Fibroblast of skin of scalp (primary cell): ENCODE data around the gene ZFP42.
A peak's percentile ranks its signal among the peaks of the same experiment; 100 is the strongest.
"Not testable (repeated sequence)": the region's sequence is repeated elsewhere in the genome, so short reads cannot be mapped to it uniquely, and the experiment has no call there.

Source experiments
- DNase-seq: peaks from one replicate; pipeline ENCODE4 v3.0.0-alpha.2; 2013

ZFP42 gene

DNA sequence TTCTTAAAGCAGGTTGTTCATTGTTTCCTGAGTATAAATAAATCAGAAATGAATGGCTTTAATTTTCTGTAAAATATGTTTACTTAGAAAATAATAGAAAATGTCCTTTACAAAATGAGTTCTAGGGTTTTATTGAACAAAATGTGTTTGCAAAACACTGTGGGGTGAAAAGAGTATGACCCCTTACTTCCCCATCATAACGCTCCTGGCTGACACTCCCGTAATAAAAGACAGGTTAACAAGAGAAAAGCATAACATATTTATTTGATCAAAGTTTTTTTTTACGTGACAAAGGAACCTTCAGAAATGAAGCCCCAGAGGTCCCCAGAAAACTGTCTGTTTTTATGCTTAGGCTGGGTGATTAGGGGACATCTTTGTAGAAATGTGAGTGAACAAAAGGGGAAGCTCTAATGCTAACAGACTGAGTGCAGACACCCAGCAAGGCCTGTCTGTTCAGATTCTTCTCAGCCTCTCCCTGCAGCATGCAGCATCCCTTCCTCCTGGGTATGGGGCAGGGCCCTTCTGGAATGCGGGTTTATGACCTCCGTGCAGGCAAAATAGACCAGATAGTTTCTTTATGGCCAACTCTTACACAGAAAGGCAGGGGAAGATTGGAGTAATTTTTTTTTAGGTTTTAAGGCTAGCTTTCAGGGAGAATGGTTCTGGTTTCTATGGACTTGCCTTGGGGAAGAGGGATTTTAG lies 26.1 kb downstream of the ZFP42 start:
- DNase-seq = no peak

DNA sequence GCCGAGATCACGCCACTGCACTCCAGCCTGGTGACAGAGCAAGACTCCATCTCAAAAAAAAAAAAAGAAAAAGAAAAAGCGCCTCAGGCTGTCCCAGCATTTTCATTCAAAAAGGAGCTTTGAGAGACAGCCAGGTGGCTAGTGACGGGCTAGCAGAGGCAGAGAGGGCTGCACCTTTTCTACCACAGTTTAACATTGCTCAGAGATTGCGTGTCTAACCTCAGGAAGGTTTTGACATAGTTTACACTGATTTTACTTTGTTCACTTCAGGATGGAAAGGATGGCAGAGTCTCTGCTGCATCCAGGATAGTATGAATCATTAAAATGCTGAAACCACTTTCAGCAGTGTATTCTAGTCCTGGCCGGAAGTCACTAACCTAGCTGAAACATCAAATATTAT lies 28.1 kb downstream of the ZFP42 start:
- DNase-seq = no peak

DNA sequence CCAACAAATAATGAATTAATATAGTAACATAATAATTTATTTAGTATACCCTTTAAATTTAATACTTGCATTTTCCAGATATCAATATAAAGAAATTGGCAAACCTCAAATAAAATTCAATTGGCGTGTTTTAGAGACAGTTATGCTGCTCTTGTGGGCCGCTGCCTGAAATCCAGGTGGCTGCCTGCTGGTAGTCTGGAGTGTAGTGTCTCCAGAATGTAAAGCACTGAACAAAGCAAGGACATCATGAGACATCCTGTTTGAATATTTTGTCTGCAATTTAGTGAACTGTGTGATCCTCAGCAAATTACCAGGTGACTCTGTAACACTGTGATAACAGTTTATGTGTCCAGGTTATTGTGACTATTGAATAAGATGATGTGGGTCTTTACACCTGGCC lies 29.9 kb downstream of the ZFP42 start:
- DNase-seq = no peak

DNA sequence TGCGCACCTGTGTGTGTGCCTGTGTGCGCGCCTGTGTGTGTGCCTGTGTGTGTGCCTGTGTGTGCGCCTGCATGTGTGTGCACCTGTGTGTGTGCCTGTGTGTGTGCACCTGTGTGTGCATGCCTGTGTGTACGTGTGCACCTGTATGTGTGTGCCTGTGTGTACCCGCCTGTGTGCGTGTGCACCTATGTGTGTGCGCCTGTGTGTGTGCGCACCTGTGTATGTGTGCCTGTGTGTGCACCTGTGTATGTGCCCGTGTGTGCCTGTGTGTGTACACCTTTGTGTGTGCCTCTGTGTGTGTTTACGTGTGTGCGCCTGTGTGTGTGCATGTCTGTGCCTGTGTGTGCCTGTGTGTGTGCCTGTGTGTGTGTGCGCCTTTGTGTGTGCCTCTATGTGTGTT lies 33.5 kb downstream of the ZFP42 start:
- DNase-seq = no peak

DNA sequence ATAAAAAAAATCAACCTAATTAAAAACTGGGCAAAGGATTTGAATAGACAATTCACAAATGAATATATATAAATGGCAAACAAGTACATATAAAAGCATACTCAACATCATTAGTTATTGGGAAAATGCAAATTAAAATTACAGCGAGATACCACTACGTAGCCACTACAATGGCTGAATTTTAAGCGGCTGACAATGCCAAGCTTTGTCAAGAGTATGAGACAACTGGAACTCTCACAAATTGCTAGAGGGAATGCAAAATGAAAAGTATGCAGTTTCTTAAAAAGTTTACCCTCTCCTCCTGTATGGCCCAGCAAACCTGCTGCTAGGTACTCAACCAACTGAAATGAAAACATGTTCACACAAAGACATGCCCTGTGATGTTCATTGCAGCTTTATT lies 34.8 kb downstream of the ZFP42 start:
- DNase-seq = no peak

DNA sequence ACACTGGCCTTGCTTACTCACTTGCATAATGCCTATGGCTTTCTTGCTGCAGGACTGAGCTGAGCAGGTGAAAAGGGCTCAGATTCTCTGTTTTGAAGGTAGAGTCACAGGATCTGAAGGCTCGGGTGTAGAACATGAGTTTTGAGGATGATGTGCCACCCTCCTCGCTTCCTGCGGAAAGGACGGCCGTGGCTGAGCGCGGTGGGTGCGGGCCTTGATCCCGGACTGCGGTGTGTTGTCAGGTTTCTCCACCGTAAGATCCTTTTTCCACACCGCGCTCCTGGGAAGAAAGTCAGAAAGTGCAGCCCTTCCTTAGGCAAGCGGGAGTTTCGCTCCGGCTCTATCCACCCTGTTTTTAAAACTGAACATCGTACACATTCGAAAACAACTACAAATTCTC lies 36.2 kb downstream of the ZFP42 start:
- no peak for DNase-seq

DNA sequence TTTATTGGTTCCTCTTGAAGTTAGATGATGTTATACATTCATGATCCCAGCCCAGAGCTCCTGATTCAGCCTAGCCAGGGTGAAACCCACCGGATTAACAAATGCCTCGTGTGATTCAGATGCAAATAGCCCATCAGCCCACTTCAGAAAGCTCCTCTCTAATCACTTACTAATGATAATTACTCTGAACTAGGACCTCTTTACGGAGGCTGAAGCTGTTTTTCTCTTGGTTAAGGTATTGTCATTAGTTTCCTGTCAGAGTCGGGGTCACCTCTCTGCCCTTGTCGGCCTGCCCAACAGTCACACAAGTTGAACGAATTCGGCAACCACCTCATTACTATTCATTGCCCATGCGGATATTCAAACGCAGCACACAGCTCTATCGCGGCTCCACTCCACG lies 36.6 kb downstream of the ZFP42 start:
- DNase-seq = no peak

DNA sequence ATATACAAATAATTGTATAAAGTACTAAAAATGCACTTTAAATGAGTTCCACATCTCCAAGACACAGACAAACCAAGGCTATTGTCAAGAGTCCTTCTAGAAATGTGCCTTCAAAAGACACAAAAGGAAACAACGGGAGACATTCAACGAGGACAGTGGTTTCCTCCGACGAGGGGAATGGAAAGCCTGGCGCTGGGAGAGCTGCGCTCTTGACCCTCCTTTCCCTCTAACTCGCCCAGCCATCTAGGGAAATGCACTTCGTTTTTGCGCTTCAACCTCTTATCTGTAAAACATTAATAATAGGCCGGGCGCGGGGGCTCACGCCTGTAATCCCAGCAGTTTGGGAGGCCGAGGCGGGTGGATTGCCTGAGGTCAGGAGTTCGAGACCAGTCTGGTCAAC lies 37.0 kb downstream of the ZFP42 start:
- DNase-seq = no peak

DNA sequence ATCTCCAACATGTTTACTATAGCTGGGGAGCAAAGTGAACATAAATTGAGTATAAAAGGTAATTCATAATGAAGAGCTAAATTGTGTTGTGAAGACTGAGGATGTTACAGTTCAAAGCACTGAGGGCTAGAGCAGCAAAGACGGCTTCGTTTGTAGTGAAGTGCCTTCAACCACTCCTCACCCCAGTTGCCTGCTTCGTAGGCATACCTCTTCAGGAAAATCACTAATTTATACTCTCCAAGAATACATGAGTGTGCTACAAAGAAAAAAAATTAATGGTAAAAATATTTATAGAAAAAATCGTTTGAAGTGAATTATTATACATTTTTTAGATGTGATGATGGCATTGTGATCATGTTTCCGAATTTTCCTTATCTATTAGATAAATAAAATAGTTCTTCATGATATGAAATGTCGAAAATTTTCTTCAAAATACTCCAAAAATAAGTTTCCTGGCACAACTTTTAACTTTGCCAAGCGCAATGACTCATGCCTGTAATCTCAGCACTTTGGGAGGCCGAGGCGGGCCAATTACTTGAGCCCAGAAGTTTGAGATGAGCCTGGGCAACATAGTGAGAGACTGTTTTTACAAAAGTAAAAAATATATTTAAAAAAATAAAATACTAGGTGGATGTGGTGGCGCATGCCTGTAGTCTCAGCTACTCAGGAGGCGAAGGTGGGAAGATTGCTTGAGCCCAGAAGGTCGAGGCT lies 41.6 kb downstream of the ZFP42 start:
- peak; percentile 31 for DNase-seq

DNA sequence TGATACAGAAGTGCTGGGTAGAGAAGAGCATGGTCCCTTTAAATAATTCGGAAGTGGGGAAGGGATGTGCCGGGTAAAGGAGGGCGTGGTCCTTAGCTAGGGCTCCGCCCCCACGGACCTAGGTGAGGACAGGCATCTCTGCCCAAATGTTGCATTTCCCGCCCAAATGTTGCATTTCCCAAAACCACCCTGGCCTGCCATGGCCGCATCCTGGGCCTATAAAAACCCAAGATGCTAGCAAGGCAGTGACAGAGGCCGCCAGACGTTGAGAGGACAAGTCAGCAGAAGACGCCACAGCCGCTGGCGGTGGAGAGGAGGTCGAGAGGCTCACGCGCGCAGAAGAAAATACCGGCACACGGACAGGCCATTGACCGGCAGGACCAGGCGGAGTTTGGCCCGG lies 46.1 kb downstream of the ZFP42 start:
- no peak for DNase-seq

DNA sequence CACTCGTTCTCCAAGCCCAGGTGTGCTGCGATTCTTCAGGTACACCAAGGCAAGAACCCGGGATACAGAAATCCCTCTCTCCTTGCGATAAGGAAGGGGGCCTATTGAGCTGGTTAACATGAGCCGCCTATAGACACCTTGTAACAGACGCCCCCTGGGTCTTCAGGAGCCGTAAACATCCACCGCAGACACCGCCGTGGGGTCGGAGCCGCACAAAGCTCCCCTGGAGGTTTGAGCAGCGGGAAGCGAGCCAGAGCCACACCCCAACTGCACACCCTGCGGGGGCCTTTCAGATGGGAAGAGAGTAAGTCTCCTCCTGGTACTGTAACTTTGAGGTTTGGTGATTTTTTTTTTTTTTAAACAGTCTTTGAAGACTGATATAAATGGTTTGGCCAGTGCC lies 46.6 kb downstream of the ZFP42 start:
- no peak for DNase-seq

DNA sequence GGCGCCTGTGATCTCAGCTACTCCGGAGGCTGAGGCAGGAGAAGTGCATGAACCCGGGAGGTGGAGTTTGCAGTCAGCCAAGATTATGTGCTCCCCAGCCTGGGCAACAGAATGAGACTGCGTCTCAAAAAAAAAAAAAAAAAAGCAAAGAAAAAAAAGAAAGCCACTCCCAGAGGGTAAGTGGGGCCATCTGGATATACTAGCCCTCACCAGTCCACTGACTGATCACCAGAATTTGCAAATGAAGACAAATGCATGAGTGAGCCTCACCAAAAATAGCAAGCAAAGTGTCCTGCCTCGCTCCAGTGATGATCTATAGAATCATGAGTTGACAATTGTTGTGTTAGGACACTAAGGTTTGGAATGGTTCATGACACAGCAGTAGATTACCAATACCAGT lies 47.6 kb downstream of the ZFP42 start:
- no peak for DNase-seq

DNA sequence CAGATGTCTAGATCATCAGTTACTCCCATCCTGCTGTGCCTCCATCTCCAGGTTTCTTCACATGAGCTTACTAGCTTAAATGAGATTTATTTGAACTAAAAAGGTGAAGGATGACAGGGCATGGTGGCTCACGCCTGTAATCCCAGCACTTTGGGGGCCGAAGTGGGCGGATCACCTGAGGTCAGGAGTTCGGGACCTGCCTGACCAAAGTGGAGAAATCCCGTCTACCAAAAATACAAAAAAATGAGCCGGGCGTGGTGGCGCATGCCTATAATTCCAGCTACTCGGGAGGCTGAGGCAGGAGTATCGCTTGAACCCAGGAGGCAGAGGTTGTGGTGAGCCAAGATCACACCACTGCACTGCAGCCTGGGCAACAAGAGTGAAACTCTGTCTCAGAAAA lies 49.9 kb downstream of the ZFP42 start:
- DNase-seq = not testable (repeated sequence)

DNA sequence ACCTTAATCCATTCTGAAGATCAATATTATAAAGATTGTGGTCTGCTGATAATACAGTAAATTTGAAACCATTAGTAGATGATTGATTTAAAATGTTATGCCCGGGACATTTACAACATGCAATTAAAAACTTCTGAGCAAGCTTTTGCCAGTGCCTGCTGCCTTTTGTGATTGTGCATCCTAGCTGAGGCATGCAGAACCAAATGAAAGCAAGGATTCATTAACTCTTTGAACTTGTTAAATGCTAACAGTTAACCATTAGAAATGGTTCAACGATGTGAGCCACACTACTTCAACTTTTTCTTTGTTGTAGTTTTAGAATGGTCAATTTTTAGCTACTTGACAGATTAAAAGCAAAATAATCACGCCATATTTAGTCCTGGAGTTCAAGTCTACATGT lies 51.1 kb downstream of the ZFP42 start:
- DNase-seq = no peak

DNA sequence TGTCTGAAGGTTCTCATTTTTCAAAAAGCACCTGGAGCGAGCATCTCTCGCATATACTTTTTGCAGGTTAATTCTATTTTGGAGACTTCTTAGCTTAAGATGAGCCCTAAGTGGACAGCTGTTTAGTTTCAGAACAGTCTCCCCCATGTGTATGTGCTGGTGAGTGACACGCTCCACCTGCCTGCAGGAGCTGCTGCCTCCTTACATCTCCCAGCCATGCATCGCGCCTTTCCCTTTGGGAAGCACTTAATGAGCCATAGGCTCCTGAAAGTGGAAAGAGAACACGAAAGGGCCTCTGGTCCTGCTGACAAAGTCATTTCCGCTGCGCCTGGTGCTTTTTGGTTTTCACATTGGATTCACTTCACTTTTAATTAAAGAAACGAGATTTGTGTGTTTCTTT lies 57.7 kb downstream of the ZFP42 start:
- DNase-seq = no peak
